Spleen (tissue), 7 donors: ENCODE results near the gene MFN1.

ENCODE experiments used
- POLR2AphosphoS5 ChIP-seq, 3 donors: sonication (generic); formaldehyde crosslinking; IDR thresholded peaks; one replicate each; pipeline ENCODE4 v1.5.1; 2017; ENCODE audit warnings: antibody characterized with exemption in 3 of 3
- TF ChIP-seq, protein P1 (sequence below), 11 experiments: fragments of 200-600 bp in 7 of 11; fragments of 450-650 bp in 4 of 11; sonication (generic) in 4 of 11; IDR thresholded peaks in 8 of 11; conservative IDR thresholded peaks in 3 of 11; 1 replicate in 7 of 11; 2 replicates in 4 of 11; pipeline versions ENCODE4 v1.4.0 to v1.8.0; 2016 to 2021; ENCODE audit warnings: antibody characterized with exemption in 11 of 11, inconsistent platforms in 4 of 11, mild to moderate bottlenecking in 1 of 11
- donor health status: DM: no; HTN: no; CAD: no; lungs with moderate emphysema.
- donor health status: DM: no; HTN: no; CAD: no.
- donor health status: DM: no; HTN: no; CAD: no.

DNA sequence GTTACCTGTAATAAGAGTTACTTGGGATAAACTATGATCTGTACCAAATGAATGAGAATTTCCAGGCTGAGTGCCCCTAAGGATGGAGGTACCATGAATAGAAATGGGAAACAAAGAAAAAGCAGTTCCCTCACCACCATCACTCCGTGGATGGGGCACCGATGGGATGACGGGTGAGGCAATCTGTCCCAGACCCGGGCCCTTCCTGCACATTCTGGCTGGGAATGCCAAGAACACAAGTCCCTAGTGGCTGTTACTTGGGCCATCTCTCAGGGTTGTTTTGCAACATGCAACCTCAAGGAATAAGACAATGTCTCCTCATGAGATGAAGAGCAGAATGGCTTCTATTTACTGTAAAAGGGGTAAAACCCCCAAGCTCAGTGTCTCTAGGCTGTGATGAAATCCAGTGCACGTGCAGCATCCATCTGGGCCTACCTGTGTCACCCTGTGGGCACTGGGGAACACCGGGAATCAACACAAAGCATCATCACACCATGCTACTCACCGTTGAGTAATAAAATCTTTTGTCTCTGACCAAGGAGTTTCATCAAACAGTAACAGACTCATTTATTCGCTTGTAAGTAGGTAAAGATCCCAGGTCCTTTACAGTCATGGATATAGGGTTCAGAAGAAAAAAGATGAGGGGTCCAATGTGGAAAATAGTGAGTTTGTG lies 81.5 kb downstream of the MFN1 start:
- TF ChIP-seq, protein P1, sequence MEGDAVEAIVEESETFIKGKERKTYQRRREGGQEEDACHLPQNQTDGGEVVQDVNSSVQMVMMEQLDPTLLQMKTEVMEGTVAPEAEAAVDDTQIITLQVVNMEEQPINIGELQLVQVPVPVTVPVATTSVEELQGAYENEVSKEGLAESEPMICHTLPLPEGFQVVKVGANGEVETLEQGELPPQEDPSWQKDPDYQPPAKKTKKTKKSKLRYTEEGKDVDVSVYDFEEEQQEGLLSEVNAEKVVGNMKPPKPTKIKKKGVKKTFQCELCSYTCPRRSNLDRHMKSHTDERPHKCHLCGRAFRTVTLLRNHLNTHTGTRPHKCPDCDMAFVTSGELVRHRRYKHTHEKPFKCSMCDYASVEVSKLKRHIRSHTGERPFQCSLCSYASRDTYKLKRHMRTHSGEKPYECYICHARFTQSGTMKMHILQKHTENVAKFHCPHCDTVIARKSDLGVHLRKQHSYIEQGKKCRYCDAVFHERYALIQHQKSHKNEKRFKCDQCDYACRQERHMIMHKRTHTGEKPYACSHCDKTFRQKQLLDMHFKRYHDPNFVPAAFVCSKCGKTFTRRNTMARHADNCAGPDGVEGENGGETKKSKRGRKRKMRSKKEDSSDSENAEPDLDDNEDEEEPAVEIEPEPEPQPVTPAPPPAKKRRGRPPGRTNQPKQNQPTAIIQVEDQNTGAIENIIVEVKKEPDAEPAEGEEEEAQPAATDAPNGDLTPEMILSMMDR (IDR thresholded peaks at IDR 0.05 in 8 of 11, conservative IDR thresholded peaks at IDR 0.05 in 3 of 11) = no peak
- TF ChIP-seq POLR2AphosphoS5 (IDR thresholded peaks at IDR 0.05) = no peak
